HG03571 (cell line): ENCODE results near the gene CDR2.

Source experiments
- ATAC-seq: cut with Tn5 transposase; IDR thresholded peaks from one replicate; pipeline ENCODE4 v1.9.1; 2021; ENCODE audit not compliant: unreplicated experiment

Gene CDR2

DNA sequence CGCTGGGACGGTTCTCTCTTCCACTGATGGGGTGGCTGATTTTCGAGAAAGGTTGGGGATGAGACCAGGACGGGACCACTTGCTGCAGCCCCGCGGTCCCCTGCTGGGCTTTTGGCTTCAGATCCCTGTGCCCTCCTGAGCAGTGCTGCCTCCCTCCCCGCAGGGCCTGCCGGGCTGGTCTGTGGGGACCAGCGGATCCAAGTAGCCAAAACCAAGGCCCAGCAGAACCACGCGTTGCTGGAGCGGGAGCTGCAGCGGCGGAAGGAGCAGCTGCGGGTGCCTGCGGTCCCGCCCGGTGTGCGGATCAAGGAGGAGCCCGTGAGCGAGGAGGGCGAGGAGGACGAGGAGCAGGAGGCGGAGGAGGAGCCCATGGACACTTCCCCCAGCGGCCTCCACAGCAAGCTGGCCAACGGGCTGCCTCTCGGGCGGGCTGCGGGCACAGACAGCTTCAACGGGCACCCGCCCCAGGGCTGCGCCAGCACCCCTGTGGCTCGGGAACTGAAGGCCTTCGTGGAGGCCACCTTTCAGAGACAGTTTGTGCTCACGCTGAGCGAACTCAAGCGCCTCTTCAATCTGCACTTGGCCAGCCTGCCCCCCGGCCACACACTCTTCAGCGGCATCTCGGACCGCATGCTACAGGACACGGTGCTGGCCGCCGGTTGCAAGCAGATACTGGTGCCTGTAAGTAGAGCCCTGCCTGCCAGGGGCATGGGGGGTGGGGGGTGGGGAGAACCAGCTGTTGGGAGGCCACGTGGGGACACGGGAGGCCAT is 48.6 kb downstream of the CDR2 start:
- ATAC-seq, result no peak

DNA sequence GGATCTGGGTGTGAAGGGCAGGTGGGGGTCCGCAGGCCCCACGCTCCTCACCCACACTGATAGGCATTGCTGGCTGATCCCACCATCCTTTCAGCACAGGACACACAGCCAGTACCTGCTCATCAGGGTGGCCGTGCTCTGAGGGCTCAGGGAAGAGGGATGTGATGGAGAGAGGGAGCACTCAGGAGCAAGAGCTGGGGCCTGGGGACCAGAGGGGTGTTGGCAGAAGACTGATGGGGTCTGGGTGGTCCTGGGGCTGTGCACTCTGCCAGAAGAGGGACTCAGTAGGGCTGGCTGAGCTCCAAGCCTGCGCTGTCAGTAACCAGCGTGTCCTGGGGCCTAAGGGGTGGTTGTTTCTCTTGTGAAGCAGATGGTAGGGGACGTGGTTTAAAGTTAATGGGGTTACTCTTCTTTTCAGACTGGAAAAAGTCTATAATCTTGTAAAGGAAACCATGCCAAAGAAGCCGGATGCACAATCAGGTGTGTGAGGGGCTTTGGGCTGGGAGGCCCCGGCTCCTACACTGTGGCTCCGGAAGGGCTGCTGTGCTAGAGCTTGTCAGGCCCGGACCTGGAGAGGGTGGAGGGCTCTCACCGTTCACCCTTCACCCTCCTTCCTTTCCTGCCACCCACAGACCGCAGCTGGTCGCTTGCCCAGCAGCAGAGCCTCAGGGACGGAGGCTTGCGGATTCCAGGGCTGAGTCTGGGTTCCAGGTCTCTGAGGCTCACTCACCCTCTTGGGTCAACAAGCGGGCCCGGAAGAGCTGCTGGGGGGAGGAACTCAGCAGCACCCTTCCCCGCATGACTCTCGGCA is 49.4 kb downstream of the CDR2 start:
- ATAC-seq, result no peak

DNA sequence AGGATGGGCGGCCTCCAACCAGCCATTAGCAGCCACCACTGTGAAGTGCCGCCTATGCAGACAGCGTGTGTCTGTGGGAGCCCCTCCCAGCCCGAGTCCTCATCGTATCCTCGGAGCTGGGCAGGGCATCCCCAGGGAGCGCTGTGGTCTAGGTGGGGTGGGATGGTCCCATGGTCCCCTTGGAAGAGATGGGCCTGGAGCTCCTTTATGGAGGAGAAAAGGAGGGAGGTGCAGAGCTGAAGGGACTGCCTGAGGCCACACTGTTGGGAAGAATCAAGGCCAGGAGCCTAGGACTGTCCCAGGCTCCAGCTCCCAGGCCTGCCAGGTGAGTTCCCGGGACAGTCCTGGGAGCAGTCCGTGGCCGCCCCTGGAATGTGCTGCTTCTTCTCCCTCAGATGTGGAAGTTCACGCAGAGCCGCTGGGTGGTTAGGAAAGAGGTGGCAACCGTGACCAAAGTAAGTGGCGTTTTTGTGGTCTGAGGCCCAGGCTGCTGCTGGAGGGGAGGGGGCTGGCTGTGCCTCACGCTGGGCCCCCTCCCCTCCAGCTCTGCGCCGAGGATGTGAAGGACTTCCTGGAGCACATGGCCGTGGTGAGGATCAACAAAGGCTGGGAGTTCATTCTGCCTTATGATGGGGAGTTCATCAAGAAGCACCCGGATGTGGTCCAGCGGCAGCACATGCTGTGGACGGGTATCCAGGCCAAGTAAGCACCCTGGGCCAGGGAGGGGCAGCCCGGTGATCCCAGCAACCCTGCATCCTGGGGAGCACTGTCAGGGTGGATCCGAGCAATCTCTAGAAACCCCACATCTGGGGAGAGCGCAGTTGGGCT is 50.2 kb downstream of the CDR2 start:
- ATAC-seq, result no peak

DNA sequence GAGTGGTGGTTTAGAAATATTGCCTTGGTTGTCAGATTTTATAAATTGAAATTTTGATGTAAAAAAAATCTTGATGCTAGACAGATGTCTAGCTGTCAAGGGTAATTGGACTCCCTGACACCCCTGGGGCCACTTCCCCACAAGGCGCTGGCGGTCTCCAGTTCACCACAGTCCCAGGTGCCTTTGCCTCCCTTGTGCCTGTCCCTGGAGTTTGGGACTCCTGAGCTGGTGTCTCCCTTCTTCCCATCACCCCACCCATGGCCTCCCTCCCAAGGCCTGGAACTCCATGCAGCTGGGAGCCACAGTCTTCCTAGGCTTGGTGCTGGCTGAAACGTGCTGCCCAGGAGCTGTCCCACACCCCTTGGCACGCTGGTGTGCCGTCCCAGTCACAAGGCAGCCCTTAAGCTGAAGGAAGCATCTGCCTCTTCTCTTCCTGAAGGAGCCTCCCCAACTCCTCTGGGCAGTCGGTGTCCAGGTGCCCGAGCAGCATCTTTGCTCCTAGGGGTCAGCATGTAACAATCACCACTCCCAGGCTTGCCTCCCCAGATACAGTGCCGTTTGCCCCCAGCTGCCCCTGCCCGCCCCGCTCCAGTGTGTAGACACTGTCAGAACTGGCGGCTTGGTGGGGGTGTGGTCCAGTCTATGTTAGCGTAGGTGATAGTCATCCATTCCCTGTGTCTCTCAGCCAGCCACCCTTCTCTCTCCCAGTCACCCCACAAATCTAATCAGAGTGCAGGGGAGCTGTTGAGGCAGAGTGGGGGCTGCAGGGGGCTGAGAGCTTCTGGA is 51.1 kb downstream of the CDR2 start:
- no peak for ATAC-seq

DNA sequence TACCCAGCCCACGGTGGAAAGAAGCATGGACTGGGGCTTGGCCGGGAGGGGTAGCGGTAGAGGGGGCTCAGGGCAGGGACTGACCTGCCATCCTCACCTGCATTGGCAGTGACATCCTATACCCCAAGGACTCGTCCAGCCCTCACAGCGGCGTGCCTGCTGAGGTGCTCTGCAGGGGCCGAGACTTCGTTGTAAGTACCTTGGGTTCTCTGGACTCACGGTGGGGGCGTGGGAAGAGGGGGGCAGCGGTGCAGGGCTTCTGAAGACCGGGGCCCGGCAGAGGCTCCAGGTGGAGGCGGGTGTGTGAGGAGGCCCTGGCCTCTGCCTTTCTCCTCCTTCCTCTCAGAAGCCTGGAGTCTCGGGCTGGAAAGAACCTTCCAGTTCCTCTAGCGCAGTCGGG is 51.7 kb downstream of the CDR2 start:
- ATAC-seq, result no peak

DNA sequence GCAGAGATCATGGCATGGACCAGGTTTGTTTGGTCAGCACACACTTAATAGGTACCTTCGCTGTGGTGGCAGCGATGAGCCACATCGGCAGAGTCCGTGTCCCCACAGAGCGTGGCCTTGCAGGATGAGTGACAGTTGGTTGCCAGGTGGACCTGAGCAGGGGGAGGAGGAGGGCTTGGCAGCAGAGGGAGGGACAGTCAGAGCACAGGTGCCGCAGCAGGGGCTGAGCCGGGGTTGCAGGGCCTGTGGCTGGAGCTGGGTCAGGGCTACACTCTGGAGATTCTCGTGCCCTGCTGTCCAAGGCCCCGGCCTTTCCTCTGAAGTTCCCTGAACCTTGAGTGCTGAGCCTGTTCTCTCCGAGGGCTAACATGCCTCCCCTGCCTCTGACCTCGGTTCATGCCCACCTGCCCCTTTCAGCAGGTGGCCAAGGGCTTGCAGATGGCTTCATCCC is 52.4 kb downstream of the CDR2 start:
- ATAC-seq, result no peak

DNA sequence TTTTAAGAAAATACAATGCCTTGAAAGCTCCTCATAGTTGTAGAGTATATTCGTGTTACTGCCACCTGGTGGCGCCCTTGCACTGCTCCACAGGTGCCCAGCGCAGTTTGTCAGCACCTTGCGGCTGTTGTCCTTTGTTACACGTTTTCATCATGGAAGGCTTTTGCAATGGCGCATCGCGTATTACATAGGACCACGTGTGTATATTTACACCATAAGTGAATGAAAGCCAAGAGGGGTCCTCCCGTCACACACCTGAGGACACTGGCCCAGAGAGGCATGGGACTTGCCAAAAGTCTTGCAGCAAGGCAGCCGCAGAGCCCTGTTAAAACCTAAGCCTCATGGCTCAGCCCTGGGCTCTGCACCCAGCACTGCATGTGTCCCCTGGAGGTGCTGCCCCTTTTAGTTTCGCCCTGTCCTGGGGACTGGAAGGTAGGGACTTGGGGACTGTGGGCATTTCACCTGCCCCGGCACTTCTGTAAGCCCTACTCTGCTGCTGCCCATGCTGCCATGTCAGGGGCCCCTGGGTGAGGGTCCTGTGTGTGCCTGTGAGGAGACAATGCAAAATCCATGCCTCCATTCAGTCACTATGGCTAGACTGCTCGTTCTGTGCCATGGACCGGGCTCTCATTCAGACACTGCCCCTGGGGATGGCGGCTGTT is 52.9 kb downstream of the CDR2 start:
- no peak for ATAC-seq

DNA sequence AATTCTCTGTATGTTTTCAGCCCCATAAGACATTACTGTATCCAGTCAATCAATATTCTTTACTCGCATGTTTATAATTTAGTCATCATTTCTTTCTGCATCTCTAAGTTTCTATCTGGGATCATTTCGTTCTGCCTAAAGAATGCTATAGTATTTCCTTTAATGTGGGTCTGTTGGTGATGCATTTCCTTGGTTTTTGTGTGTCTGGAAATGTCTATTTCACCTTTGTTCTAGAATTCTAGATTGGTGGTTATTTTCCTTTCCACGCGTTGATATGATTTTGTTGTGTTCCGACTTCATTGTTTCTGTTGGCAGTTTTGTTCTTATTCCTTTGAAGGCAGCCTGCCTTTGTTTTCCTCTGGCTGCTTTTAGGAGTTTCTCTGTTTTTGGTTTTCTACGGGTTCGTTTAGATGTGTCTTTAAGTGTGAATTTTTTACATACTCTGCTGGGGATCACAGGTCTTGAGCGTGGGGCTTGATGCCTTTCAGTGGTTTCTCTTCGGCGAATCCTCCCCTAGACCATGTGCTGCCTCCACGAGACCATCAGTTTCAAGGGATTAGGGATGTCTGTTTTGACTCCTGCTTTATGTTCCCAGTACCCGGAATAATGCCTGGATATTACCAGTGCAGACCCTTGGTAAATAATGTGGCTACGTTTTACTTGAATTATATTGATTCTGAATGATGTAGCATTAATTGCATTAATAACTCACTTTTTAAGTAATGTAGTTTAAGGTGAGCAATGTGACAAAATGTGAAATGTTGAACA is 53.7 kb downstream of the CDR2 start:
- ATAC-seq, result no peak

DNA sequence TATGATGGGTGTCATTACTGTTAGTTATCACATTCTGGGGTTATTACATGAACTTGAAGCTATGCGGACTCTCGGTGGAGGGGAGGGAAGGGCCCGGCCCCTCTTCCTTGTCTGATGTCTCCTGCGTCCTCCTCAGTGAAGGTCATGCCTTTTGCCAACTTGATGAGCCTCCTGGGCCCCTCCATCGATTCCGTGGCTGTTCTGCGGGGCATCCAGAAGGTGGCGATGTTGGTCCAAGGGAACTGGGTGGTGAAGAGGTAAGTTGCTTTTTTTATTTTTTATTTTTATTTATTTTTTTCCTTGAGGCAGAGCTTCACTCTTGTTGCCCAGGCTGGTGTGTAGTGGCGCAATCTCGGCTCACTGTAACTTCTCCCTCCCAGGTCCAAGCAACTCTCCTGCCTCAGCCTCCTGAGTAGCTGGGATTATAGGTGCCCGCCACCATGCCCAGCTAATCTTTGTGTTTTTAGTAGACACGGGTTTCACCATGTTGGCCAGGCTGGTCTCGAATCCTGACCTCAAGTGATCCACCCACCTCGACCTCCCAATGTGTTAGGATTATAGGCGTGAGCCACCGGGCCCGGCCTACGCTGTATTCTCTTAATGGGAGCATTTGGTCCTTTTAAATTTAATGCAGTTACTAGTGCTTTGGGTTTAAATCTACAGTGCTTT is 55.6 kb downstream of the CDR2 start:
- ATAC-seq, result no peak

DNA sequence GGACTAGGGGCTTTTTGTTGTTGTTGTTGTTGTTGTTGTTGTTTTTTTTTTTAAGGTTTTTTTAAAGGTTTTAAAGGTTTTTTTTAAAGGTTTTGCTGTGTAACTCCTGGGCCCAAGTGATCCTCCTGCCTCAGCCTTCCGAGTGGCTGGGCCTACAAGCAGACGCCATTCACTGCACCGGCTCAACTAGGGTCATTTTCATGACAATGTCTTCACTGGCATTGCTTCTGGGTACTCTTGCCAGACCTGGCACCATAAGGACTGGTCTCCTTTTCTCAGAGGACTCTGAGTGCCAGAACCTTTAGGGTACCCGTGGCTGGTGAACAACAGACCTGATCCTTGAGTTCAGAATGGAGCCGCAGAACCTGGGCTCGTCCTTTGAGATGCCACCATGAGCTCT is 56.8 kb downstream of the CDR2 start:
- no peak for ATAC-seq

DNA sequence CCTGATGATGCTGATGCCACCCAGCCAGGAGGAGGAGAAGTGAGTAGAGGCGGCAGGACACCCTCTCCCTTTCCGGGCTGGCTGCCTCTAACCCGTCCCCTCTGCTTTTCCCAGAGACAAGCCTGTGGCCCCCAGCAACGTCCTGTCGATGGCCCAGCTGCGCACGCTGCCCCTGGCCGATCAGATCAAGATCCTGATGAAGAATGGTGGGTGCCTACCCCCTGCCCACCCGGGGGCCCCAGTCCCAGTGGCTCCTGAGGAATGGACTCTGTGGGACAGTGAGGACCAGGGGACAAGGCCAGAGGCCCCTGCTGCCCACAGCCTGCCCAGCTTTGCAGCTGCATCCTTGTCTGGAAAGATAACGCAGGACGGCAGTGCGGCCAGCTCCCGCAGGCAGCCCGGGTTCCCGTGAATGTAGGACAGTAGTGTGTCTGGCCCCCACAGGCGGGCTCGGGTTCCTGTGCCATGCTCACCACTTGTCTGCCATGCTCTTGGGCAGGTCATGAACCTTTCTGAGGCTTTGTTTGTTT is 57.4 kb downstream of the CDR2 start:
- no peak for ATAC-seq

DNA sequence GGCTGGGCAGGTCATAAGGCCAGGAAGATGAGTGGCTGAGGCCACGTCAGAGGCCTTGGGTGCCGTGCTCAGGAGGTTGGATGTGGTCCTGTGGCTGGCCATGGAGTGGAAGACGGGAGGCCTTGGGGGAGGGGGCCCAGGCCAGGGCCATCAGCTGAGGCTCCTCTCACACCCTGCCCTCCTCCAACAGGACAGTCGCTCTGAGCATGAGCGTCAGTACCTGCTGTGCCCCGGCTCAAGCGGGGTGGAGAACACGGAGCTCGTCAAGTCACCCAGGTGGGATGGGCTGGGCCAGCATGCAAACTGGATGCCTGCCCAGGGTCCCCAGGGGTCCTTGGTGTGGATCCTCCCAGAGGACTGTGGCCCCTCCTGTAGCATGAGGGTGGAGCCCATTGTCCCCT is 58.0 kb downstream of the CDR2 start:
- ATAC-seq, result no peak

DNA sequence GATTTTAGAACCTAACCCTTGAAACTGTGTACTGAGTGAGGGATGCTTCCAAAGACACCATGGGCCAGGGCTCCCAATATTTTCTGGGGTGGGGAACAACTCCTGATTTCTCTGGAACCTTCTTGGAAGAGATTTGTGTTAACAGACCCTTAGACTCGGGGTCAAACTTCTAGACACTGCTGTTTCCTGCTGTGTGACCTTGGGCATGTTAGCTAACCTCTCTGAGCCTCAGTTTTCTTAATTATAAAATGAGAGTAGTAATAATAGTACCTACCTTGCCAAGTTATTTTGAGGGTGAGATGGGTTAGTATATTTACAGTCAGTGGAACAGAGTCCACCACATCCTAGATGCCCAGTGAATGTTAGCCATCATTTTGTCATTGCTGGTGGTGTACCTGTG is 58.4 kb downstream of the CDR2 start:
- no peak for ATAC-seq

DNA sequence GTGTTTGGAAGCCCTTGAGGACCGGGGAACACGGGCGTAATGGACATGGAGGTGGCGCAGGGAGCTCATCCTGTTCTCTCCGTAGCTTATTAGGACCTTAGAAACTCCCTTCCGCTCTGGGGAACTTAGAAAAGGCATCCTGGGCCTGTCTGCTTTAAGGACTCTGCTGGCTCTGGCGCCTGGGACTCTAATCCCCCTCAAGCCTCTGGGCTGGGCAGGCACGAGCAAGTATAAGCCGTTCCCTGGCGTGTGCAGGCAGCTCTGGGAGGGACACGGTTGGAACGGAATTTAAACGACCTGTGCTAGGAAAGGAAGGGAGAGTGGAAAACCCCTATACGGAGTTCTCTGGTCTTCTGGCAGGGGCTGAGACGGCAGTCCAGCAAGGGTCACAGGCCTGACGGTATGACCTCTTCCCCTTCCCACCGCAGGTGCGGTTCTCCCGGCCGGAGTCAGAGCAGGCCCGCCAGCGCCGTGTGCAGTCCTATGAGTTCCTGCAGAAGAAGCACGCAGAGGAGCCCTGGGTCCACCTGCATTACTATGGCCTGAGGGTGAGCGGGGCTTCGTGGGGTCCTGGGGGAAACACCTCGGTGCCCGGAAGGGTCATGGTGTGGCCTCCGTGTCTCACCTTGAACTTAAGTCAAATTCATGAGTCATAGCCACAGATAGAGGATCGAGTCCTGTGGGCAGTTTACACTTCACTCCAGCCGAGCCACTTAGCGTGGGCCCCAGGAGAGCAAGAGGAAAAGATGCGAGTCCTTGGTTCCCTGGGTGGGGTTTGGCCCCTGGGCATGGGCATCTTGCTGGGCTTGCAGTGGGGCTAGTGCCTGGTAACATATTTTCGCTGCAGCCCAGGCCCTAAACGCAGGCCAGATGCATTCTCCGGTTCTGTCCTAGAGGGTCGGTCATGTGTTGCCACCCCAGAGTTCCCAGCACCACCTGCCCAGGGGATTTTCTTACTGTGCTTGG is 59.5 kb downstream of the CDR2 start:
- ATAC-seq, result no peak

DNA sequence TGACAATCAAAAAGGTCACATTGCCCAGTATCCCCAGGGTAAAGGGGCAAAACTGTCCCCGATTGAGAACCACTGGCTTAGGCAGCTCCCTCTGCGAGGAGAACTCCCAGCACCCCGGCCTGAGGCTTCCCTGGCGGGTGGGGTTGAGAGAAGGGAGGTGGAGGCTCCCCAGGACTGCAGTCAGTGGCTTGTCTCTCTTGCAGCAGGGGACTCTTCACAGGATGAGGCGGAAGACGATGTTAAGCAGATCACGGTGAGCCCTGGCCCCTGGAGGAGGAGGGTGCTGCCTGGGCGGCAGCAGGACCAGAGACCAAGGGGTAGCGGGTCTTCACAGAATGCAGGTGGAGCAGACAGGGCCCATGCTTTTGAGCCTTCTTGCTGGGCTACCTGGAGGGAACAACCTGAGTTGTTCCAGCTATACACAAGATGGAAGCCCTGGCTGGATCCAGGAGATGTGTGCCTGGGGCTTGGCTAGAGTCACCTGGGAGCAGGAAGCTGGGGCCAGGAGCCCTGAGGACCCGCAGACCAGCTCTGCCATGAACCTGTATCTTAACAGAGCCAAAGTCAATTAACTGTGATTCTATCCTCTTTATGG is 60.4 kb downstream of the CDR2 start:
- no peak for ATAC-seq

DNA sequence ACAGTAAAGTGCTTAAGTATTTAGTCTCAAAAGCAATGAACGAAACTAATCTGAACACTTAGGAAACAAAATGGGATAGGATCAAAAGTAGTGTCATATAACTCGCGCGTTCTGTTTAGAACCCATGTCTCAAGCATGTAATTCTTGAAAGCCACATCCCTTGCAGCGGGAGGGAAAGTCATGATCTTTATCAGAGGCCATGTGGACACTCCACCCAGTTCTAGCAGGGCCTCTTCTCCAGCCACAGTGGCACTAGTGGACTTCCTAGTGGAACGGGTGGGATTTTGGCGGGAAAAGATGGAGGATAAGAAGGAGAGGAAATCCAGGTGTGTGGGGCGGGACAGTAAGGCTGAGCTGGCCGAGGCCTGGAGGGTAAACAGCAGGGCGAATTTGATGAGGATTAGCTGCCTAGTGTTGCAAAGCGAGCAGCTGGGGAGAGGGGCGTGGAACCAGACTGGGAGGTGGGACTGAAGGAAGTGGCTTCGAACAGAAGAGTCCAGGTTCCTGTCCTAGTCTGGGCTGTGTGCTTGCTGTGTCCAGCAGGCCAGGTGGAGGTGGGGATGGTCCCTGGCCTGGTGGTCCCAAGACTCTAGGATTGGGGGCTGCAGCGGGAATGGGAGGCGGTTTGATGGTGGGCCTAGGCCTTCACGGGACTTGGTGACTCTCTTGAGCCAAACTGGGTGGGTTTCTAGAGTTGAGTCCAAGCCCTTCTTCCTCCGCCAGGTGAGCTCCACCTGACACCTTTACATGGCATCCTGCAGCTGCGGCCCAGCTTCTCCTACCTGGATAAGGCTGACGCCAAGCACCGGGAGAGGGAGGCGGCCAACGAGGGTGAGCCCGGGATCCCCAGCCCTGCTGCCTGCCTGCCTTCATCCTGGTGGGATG is 61.3 kb downstream of the CDR2 start:
- ATAC-seq, result no peak
